C4-2B (cell line): Measurements from ENCODE around the gene RNF115.

Experiments
- CTCF ChIP-seq: fragments of 450-650 bp; conservative IDR thresholded peaks from 2 replicates; pipeline ENCODE4 v1.5.1; 2017; ENCODE audit warnings: mild to moderate bottlenecking
- ZFX ChIP-seq: fragments of 450-650 bp; IDR thresholded peaks from 2 replicates; pipeline ENCODE4 v1.6.1; 2017

DNA sequence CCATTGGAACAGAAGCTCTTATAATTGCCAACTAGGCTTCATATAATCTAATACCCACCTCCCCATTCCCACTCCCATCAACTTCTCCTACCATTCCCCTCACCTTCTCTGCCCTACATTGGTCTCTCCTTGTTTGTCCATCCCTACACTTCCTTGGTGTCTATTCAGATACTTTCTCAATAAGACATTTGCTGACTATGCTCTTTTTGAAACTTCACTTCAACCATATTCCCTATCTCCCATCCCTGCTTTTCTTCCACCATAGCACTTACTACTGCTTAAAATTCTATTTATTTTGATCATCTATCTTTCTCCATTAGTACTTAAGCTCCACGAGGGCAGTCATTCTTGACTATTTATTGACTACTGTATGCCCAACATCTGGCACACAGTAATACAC lies 64.2 kb downstream of the RNF115 start:
- TF ChIP-seq CTCF (no peak), ZFX (no peak)
